ENCODE results near the gene VAV2.

- TF ChIP-seq CTCF (IDR thresholded peaks at IDR 0.05), result no peak
- TF ChIP-seq POLR2A (IDR thresholded peaks at IDR 0.05), result no peak
Measured at GRCh38 chr9:133814586-133815208, 177.4 kb downstream of the VAV2 start.

All from breast epithelium (tissue), 3 donors.